HG02981 (cell line): ENCODE results near the gene FUT4.
"Not testable (repeated sequence)": the region's sequence is repeated elsewhere in the genome, so short reads cannot be mapped to it uniquely, and the experiment has no call there.

Source experiments
- ATAC-seq: cut with Tn5 transposase; IDR thresholded peaks from one replicate; pipeline ENCODE4 v1.9.1; 2021; ENCODE audit warnings: mild to moderate bottlenecking, moderate library complexity; ENCODE audit not compliant: unreplicated experiment

Gene FUT4, protein sequence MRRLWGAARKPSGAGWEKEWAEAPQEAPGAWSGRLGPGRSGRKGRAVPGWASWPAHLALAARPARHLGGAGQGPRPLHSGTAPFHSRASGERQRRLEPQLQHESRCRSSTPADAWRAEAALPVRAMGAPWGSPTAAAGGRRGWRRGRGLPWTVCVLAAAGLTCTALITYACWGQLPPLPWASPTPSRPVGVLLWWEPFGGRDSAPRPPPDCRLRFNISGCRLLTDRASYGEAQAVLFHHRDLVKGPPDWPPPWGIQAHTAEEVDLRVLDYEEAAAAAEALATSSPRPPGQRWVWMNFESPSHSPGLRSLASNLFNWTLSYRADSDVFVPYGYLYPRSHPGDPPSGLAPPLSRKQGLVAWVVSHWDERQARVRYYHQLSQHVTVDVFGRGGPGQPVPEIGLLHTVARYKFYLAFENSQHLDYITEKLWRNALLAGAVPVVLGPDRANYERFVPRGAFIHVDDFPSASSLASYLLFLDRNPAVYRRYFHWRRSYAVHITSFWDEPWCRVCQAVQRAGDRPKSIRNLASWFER

DNA sequence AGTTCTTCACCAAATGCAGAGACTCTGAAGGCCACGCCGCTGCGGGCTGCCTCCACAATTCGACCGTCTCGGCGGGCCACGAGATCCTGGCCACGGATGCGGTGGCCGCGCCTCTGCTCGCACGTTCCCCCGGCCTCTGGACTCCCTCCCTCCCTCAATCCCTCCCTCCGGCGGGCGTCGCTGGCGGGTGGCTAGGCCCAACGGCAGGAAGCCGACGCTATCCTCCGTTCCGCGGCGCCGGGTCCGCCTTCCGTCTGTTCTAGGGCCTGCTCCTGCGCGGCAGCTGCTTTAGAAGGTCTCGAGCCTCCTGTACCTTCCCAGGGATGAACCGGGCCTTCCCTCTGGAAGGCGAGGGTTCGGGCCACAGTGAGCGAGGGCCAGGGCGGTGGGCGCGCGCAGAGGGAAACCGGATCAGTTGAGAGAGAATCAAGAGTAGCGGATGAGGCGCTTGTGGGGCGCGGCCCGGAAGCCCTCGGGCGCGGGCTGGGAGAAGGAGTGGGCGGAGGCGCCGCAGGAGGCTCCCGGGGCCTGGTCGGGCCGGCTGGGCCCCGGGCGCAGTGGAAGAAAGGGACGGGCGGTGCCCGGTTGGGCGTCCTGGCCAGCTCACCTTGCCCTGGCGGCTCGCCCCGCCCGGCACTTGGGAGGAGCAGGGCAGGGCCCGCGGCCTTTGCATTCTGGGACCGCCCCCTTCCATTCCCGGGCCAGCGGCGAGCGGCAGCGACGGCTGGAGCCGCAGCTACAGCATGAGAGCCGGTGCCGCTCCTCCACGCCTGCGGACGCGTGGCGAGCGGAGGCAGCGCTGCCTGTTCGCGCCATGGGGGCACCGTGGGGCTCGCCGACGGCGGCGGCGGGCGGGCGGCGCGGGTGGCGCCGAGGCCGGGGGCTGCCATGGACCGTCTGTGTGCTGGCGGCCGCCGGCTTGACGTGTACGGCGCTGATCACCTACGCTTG, at the start of gene FUT4:
Gene FUT4, plus strand, starts transcription at position 227 of the 951 bp plus-strand sequence. Its CDS starts 213 bp downstream, at position 440.
- peak; percentile 74 for ATAC-seq

DNA sequence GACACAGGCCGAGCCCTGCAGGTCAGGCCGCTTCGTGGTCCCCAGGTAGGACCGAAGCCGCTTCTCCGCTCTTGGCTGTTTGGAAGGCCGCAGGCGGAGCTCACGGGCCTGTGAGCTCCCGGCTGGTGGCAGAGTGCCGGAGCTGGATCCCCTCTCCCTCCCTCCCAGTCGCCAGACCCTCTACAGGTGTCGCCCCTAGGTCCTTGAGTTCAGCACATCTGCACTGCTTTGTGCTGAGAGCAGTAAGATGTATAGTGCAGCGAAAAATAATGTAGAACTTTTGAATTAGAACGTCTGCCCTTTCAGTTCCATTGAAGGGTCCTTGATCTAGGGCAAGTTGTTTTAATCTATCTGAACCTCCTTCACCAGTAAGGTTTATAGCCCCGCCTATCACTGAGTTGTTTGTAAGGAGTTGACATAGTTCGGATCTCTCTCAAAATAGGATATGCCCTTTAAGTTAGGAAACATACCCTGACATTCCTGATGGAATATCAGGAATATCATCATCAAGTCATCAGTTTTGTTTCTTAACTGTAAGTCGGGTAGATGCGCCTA, 49.5 kb upstream of the FUT4 start:
- peak; percentile 60 for ATAC-seq

DNA sequence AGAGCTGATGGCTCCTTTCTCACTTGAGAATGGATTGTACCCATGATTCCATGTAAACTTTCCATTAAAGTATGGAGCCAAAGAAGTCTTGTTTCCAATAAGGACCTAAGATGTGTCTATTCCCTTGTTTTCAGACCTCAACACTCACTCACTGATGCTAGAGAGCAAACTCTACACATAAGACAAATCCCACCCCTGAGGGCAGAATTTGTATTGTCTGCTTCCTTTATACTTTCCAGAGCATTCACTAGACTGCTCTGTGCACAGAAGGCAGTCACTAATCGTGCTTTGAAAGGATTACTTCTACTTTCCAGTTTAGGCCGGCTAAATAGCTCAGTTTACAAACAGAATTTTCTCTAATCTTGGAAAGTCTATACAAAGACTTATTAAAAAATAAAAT, 43.5 kb upstream of the FUT4 start:
- no peak for ATAC-seq

DNA sequence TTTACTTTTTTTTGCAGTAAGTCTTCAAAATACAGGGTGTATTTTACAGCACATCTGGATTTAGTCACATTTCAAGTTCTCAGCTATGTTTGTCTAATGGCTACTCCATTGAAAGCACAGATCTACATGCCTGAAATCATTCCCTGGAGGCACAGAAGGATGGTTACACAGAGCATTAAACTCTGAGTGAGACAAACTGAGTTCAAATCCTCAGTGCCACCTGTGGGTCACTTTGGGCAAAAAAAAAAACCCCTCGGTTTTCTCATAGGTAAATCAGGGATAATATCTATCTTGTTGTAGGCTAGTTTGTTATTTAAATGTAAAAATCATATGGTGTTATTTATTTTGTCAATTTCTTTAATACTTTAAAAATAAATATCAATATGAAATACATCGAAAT, 42.2 kb upstream of the FUT4 start:
- ATAC-seq, result no peak

DNA sequence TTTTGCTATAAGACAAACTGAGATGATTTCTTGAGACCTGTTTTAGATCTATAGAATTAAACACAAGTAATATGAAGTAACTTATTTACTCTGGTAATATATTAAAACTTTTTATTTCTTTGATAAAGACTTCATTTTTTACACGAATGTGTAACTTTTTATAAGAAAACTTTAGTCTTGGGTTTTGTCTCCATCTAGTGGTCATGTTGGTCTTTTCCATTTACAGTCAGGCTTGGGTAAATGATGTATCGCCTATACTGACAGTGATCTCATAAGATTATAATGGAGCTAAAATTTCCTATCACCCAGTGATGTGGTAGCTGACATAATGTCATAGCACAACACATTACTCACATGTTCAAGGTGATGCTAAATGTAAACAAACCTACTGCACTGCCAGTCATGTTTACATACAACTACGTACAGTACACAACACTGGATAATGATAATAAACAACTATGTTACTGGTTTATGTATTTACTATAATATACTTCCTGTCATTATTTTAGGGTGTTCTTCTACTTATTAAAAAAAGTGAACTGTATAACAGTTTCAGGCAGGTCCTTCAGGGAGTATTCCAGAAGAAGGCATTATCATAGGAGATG, 38.9 kb upstream of the FUT4 start:
- ATAC-seq, result no peak

DNA sequence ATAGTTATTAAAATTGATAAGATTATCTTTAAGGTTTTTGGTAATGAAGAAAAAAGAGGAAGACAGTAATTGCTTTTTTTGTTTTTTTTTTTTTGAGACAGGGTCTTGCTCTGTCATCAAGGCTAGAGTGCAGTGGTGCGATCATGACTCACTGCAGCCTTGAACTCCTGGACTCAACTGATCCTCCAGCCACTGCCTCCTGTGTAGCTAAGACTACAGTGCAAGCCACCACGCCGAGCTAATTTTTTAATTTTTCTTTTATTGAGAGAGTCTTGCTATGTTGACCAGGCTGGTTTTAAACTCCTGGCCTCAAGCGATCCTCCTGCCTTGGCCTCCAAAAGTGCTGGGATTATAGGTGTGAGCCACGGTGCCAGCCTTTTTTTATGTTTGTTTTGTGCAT, 37.2 kb upstream of the FUT4 start:
- not testable (repeated sequence) for ATAC-seq

DNA sequence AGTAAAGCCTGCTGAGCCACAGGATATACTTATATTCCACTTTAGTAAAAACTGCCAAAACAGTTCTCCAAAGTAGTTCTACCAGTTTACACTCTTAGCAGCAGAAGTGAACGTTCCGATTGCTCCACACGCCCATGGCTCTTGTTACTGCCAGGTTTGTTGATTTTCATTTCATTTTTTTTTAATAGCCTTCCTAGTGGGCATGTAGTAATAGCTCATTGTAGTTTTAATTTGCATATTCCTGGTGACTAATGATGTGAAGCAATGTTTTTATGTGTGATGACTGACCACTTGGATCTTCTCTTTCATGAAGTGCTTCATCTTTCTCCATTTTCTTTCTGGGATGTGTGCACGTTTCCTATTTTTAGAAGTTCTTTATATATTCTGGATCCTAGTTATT, 36.2 kb upstream of the FUT4 start:
- no peak for ATAC-seq

DNA sequence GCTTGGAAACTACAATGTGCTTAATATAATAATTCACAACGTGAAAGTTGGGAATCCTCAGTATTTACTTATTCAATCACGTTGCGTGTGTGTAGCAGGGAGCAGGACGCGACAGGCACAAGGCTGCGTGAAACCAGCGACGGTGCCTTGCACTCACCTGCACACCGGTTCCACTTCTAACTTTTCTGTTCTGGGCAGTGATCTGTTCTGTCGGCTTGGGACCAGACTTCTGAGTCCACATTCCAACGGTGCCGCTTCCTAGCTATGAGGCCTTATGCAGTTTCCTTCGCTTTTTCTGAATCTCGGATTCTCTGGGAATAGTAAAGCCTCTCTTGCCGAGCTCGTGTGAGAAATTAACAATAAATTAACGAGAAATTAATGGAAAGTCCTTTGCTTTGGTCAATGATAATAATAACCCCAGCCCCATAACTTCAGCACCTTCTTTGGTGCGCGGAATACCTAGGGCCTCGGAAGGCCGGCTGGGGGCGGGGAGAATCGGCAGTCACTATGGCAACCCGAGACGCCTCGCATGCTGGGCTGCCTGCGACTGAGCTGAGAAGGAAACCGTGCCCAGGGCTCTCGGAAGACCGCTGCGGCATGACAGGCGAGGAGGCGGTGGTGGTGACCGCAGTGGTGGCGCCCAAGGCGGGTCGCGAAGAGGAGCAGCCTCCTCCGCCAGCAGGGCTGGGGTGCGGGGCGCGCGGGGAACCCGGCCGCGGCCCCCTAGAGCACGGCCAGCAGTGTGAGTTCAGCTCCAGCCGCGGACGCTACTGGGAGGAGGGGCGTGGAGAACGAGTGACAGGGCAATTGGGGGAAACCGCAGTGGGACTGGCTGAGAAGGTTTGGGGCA, 31.6 kb upstream of the FUT4 start, which contains the start of gene C11orf97:
Gene C11orf97, plus strand, starts transcription at position 530 of the 850 bp plus-strand sequence. Its CDS starts 68 bp downstream, at position 598.
- peak; percentile 83 for ATAC-seq

DNA sequence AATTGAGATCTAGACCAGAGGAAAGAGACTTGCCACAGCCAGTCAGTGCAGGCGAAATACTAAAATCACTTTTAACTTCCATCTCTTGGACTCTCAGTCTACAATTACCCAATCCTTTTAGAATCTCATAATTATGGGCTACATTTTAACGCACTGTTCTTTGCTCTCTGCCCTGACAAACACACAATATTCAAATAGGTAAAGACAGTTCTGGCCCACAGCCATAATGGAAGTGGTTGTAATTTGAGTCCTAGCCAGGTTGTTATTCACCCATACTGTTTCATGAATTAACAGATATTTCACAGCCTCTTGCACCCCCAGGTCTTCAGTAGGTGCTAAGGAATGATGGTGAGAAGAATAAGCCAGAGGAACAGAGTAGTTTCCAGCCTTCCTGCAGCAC, 30.6 kb upstream of the FUT4 start:
- peak; percentile 57 for ATAC-seq

DNA sequence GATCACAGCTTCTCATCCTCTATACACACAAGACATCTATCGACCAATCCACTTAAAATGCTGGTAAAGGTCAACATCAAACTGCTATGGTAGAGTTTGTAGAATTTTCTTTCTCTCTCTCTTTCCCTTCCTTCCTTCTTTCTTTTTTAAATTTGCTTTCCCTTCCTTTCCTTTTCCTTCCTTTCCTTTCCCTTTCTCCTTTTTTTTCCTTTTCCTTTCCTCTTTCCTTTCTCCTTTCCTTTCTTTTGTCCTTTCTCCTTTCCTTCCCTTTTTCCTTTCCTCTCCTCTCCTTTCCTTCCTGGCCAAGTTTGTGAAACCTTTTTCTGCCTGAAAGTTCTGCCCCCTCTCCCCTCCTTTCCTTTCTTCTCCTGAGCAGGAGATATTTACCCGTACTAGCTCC, 28.3 kb upstream of the FUT4 start:
- ATAC-seq, result no peak

DNA sequence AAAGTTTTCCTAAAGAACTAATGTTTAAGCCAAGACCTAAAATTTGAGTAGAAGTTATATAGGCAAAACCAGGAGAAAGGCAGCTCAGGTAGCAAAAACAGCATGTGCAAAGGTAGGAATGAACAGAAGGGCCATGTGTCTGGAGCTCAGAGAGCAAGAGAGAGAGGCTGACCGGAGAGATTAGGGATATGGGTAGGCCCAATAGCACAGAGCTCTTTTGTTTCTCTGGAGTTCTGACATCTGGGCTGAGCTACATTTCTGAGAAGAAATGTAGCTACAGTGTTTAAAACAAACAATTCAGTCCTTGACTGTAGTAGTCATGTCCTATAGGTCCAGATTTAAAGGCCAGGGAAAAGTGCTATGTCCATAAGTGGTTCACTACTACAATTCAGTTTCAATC, 27.0 kb upstream of the FUT4 start:
- ATAC-seq, result no peak

DNA sequence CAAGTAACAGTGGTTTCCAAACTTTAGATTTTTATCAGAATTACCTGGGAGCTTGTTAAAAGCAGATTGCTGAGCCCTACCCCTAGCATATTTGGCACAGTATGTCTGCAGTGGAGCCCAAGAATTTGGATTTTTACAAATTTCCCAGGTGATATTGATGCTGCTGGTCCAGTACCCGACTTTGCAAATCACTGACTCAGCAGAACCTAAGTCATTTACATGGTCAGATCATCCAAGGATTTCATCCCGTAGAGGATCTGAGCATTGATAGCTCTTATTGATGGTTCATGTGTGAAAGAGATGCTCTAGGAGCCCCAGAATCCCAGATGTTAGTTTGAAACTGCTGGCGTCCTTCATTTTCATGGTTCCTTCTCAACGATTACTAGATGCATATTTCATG, 25.4 kb upstream of the FUT4 start:
- no peak for ATAC-seq

DNA sequence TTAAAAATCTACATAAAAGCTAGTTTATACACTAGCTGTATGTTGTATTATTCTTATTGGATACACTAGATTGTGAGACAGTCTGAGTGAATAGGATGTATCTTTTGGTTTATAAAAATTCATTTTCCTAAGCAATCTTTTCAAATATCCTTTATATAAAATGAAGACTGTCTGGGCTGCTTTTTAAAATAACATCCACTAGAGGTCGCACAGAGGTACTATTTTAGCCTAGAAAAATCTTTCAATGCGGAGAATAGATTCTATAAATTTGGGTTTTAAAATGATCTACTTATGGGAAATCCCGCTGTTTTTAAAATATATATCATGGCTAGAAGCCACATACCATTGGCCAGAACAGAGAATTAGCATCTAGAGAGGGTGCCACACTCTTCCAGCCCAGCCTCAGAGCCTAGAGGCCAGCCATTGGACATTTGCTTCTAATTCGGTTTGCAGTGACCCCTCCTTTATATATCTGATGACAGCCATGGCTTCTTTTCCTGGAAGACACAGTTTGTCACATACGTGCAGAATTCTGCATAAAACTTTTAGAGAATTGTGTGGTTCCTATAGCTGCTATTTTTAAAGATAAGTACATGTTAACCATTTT, 24.1 kb upstream of the FUT4 start:
- ATAC-seq, result peak; percentile 51

DNA sequence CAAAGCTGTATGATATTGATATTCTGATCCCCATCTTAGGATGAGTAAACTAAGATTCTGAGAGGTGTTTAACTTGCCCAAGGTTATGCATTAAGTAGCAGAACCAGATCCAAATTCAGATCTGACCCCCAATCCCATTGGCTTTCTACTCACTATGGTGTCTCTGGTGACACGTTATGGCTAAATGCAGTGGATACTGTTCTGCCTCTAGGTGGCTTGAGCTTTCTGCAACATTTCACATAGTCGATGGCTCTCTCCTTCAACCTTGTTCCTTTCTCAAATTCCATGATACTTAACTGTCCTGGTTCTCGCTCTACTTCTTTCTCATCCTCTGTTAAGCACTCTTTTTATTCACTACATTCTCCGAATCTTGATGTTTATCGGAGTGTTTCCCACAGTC, 22.0 kb upstream of the FUT4 start:
- peak; percentile 67 for ATAC-seq

DNA sequence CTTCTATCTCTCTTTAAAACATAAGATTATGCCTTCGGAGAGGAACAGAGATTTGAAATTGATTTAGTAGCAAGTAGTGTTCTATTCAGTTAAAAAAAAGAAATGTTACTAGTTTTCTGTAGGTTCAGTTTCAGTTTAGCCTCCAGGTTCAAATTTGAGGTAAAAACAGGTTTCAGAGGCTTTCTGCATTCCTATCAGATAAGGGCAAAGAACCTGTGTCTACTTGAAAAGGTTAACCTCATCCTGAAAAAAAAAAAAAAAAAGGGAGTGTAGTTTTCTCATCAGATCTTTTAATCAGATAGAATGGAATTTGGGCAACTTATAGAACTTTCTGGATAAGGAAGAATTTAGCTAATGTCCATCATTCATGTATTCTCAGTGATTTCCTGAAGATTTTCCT, 19.4 kb upstream of the FUT4 start:
- ATAC-seq, result no peak

DNA sequence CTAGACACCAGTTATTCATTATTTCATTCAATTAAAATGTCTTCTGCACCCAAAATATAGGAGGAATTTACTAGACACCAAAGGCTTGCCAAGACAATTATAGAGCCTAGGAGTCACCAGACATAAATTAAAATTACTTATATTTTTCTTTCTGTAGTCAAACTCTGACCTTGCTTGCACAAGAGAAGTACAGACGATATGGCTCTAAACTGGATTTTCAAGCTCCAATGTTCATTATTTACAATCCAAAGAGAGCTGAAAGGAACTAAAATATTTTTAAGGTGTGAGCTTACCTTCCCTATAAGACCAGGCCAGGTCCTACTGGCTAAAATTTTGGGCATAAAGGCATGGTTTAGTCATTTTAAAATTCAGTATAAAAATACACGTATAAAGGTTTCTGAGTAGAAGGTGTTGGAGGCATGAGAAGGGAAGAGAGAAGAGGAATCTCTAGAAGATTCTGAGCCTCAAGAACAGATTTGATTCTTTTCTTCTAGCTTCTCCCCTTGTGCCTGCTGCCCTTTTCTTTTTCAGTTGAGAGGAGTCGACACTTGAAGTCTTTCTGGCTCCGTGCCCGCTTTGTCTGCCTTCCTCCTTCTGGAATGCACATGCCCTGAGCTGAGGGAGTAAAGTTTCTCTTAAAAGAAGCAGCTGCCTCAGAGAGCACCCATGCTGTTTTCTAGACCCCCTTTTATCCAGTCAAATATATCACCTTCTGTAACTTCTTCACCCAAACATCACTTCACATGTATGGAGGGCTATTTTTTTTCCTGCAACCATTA, 18.0 kb upstream of the FUT4 start:
- no peak for ATAC-seq

DNA sequence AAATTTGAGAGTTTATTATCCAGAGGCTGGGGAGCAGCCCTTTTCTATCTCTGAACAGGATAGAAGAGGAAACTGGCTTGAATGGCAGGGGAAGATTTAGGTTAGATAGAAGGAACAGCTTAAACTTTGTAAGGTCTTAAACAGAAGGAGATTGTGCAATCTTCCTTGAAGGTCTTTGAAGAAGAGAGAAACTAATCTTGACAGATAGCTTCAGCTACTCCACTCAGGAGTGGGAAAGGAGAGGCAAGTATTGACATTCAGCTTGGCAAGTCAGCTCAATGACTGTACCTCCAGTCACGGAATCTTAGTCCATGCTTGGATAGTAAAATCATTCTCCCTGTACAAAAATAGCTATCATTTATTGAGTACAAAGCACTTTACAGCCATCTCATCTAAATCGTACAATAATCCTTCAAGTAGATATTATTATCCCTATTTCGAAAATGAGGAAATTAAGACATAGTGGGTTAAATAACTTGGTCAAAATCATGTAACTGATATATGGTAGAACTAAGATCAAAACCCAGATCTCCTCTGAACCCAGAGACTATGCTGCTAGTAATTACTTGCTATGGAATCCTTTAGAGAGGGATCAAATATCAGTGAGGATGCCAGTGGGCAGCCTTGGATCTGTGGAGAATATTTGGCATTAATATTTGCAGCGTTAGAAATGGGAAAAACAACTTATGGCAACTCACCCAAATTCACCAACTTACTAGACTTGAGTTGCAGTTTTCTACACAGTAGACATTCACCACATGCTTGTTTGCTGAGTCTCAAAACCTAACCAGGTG, 16.9 kb upstream of the FUT4 start:
- no peak for ATAC-seq

DNA sequence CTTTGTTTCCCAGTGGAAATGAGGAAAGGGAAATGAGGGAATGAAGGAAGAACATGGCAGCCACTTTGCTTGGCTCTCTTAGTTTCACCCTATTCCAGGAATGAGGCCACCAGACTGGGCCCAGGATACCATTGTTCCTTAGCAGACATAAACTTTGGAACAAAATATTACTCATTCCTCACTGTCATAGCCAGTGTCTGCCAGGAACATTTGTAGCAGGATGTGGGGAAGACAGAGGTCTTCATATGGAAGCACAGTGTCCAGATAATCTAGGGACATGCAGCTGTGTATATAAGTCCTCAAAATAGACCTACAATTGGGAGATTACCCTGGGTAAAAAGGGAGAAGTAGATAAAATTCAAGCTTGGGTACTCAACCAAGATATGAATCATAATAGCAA, 15.2 kb upstream of the FUT4 start:
- ATAC-seq, result no peak
